Glomerular endothelial cell (primary cell): Measurements from ENCODE around the gene SORBS1. TPM values are rescaled to one million over a fixed set of nuclear protein-coding genes. Genes with fewer than 3 reads are reported as not detected.

Source experiments
- DNase-seq: peaks from one replicate; pipeline ENCODE4 v3.0.0-alpha.2; 2011; ENCODE audit warnings: low read depth, low spot score; ENCODE audit errors: extremely low read depth
- total RNA-seq: library from RNA; depleted of rRNA; stranded (reverse); fragments of >200 nt; gene quantifications from 2 replicates; pipeline ENCODE4 v1.2.3, GENCODE V29; 2015

SORBS1 gene
- total RNA-seq, 1 donor from 2014 or later, result 4.2 TPM

DNA sequence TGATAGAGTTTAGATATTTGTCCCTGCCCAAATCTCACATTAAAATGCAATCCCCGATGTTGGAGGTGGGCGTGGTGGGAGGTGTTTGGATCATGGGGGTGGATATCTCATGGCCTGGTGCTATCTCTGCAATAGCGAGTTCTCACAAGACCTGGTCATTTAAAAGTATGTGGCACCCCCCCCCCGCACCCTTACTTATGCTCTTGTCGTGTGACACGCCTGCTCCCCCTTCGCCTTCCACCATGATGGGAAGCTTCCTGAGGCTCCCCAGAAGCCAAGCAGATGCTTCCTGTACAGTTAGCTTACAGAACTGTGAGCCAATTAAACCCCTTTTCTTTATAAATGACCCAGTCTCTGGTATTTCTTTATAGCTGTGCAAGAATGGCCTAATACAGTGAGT lies 118.8 kb downstream of the SORBS1 start:
- no peak for DNase-seq

DNA sequence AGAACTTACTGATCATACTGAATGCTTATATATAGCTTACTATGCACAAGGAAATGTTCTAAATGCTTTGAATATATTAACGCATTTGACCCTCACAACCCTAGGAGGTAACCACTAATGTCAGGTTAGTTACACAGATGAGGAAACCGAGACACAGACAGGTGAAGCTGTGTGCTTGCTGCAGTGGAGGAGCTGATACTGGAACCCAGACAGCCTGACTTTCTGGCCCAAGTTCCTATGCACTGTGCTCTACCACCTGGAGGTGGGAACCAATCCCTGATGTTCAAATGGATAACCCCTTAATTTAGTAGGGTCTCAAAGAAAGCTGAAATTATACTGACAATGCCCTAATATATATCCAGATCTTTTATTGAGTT lies 119.6 kb downstream of the SORBS1 start:
- no peak for DNase-seq

GRCh38 chr10:95440756-95441546 lies 120.2 kb downstream of the SORBS1 start:
- no peak for DNase-seq

- DNase-seq, result no peak
Observed at GRCh38 chr10:95440038-95440725, 121.0 kb downstream of the SORBS1 start.

- DNase-seq, result no peak
Observed at GRCh38 chr10:95438781-95439180, 122.4 kb downstream of the SORBS1 start.

DNA sequence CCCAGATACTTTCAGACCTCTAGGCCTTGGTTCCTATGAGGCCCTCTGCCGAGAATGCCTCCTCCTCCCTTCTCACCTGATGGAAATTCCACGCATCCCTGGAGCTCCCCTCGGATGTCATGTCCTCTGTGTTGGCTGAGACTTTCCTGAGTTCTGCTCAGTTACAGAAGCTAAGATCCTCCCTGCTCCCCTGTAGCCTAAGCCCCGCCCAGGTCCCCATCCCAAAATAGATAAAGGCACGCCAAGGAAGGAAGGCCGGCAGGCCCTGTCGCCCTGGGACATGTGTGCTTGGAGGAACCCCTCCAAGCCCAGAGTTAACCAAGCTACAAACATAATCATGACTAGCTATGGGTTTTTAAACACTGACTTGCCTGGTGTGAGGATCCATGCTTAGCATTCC lies 123.5 kb downstream of the SORBS1 start:
- no peak for DNase-seq

GRCh38 chr10:95435548-95436279 lies 125.5 kb downstream of the SORBS1 start:
- no peak for DNase-seq

DNA sequence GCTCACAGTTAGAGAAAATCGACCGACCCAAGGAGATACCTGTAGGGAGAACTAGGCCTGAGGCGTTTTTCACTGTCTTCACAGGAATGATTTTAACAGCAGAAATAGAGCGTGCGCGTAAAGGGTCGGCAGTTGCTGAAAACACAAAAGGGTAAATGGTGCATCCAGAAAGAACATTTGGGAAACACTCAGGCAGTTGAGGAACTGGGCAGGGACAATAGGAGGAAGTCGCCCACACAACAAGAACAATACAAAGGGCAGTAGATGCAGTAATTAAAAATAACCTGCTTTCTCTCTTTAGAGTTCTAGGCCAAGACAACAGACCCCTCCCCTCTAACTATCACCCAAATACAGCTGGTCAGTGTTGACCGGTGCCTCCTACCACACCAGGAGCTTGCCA lies 126.6 kb downstream of the SORBS1 start:
- no peak for DNase-seq

DNA sequence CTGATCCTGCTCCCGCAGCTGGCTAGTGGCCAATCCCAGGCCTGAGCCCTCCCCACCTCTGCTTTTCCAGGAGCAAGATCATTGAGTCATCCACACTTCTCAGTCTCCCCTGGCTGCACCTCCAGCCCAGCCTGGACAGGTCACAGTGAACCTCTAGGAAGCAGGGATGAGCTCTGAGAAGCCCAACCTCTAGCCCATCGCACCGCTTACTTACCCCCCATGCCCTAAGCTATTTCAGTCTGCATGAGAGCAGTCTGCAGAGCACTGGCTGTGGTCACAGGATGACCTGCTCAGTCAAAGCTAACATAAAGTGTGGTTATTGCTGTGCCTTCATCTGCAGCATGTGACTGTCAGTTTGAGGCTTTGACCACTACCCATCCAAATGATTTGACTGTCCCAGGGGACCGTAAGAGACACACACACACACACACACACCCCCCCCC lies 129.2 kb downstream of the SORBS1 start:
- no peak for DNase-seq

GRCh38 chr10:95430231-95430951 lies 130.8 kb downstream of the SORBS1 start:
- DNase-seq, result no peak

DNA sequence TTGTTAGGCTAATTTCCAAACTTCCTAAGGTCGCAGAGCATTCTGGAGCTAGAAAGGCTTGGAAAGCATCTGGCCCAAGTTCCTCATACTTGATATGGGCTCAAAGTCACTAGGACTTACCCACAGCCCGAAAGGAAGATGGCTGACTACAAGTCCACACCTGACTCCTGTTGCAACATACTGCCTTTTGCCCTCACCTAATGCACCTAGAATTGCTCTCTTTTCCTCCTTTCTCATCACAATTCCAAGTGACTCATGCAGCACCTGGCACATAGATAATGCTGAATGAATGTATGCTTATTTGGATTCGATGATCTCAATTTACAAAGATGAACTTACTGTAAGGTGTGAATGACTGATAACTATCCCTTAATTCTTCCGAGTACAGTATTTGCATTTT lies 131.5 kb downstream of the SORBS1 start:
- DNase-seq, result no peak

DNA sequence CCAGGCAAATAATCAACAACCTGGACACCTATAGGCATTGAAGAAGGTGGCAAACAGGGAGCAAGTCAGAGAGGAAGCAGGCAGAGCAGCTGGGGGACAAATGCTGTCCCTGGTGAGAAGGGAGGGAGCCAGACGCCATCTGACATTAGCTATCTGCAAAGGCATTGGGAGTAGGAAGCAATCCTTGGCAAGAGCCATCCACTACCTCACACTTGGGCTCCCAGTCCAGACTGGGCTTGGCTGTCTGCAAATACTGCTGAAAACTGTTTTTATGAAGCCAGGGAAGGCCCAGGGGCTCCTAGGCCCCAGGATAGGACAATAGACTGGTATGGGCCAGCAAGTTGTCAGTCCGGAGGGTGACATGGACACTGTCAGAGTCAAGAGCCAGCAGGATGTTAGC lies 132.5 kb downstream of the SORBS1 start:
- no peak for DNase-seq

DNA sequence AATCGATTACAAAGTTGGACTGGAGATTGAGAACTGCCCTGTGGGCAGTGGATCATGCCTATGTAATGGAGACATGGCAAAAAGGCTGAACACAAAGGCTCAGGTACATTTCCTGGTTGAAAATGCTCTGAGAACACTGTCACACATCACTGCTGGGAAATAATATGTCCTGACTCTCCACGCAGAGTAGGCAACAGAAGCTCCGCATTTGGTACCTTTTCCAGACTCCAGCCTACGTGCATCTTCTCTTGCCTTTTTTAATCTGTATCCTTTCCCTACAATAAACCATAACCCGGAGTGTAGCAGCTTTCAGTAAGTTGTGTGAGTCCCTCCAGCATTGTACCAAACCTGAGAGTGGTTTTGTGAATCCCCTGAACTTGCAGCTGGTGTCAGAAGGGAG lies 134.7 kb downstream of the SORBS1 start:
- DNase-seq, result no peak

GRCh38 chr10:95425592-95426465 lies 135.3 kb downstream of the SORBS1 start:
- no peak for DNase-seq

GRCh38 chr10:95423164-95424005 lies 137.8 kb downstream of the SORBS1 start:
- DNase-seq, result no peak

GRCh38 chr10:95422233-95422632 lies 138.9 kb downstream of the SORBS1 start:
- DNase-seq, result no peak

DNA sequence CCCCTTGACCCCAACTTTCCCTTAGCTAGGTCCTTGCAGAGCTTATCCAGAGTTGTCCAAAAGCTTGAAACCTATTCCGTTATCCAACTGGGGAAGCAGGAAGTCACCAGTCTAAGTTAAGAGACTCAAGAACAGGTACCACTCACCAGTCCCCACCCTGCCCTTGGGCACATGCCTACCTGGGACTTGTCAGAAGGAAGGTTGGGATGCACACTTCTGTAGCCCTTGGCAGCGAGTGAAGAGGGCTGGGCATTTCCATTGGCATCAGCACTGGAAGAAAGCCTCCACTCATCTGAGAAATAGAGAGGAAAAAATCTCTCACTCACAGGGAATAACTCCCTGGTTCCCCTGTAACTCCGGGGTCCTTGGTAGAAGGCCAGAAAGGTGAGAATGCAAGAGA lies 139.4 kb downstream of the SORBS1 start:
- no peak for DNase-seq

GRCh38 chr10:95419399-95419798 lies 141.8 kb downstream of the SORBS1 start:
- DNase-seq, result no peak

DNA sequence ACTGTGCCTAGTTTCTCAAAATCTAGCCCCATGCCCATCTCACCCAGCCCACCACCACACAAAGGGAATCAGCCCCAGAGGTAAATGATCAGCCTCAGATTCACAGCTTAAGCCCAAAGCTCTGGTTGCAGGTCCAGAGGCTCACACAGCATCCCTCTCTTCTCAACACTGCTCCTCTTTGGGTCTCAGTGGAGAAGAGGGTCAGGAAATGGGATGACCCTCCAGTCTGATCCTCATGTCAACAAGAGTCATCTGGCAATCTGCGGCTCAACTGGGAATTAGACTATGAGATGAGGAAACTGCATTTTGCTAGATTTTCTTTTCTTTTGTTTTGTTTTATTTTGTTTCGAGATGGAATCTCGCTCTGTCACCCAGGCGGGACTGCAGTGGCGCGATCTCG lies 144.2 kb downstream of the SORBS1 start:
- DNase-seq, result no peak
